ENCODE measurements around the gene HMCN2. TPM values are rescaled to one million over a fixed set of nuclear protein-coding genes. Genes with fewer than 3 reads are reported as not detected.

Gene HMCN2
- total RNA-seq, 1 experiment from 2014 or later = 8.6 TPM

- no CpG with 5 or more reads among the region's 7 CpGs for WGBS (ENCODE audit: extremely low coverage, insufficient read length, low lambda C conversion rate)
- no peak for TF ChIP-seq CTCF (conservative IDR thresholded peaks at IDR 0.05)
- no peak overlapping the region for H3T11ph ChIP-seq (ENCODE audit: low read length)
Observed at GRCh38 chr9:130284690-130285089, 19.1 kb downstream of the HMCN2 start.

More at GRCh38 chr9:130284690-130285089, 19.1 kb downstream of the HMCN2 start:
- no peak for DNase-seq
- Mint-ChIP-seq H3K4me1 (peaks cover 19 to 34% of the 10 kb centered on the region in 2 experiments), H3K27ac (peak overlapping the region in 2 of 3 experiments; percentile 65 to 84; a peak in 2 of 7 replicates), H3K27me3 (ENCODE audit: low read depth) (no peaks in the 10 kb centered on the region; the same call in 1 of the 2 replicates), H3K36me3 (ENCODE audit: insufficient read depth in 1 of 3, low read depth in 3 of 3) (peaks cover 0 to 29% (median 6%) of the 10 kb centered on the region in 3 experiments; a peak in 5 of 7 replicates), H3K4me3 (no peak overlapping the region), H3K9me3 (no peaks in the 10 kb centered on the region)
- Histone ChIP-seq H3K9me3 (ENCODE audit: control insufficient read depth, low read depth, low read length) (no peaks in the 10 kb centered on the region), H3K9ac (ENCODE audit: extremely low read depth, insufficient read length, low read length) (no peak overlapping the region), H3K23me2 (ENCODE audit: insufficient read length, low read depth, low read length, poor library complexity, severe bottlenecking) (no peaks in the 10 kb centered on the region), H2BK120ac (ENCODE audit: low read depth, low read length, poor library complexity, severe bottlenecking) (no peak overlapping the region), H2BK5ac (ENCODE audit: insufficient read length, low read length) (no peak overlapping the region), H3K4me2 (ENCODE audit: insufficient read depth, insufficient read length, low read length) (no peak overlapping the region), H4K20me1 (ENCODE audit: control insufficient read depth, insufficient read depth, insufficient read length) (no peaks in the 10 kb centered on the region), H3K79me1 (ENCODE audit: insufficient read depth, low read depth, low read length, poor library complexity, severe bottlenecking) (no peaks in the 10 kb centered on the region), H3K14ac (ENCODE audit: insufficient read depth, low read length) (no peak overlapping the region; the same call in 1 of the 2 replicates), H3K27me3 (ENCODE audit: insufficient read depth, low read length) (no peaks in the 10 kb centered on the region), H3K4ac (ENCODE audit: low read depth, low read length) (no peak overlapping the region), H3K27ac (ENCODE audit: insufficient read length, low read depth, low read length) (no peak overlapping the region), H2AK5ac (ENCODE audit: insufficient read length, low read length) (no peak overlapping the region), H4K91ac (ENCODE audit: insufficient read length, low read depth, low read length) (no peak overlapping the region), H4K8ac (replicated peaks; ENCODE audit: insufficient read length, low read depth, low read length) (no peak overlapping the region), H3K18ac (ENCODE audit: insufficient read length, low read depth, low read length) (no peak overlapping the region), H4K5ac (ENCODE audit: insufficient read length, low read depth, low read length) (no peak overlapping the region), H3K79me2 (ENCODE audit: insufficient read depth, low read length) (no peaks in the 10 kb centered on the region), H2AFZ (ENCODE audit: low read length) (no peak overlapping the region), H2BK15ac (ENCODE audit: low read depth, low read length) (no peak overlapping the region), H2BK20ac (ENCODE audit: low read depth, low read length, poor library complexity, severe bottlenecking) (no peak overlapping the region), H2BK12ac (ENCODE audit: insufficient read length, low read depth, low read length) (no peak overlapping the region), H3K23ac (ENCODE audit: insufficient read length, low read depth, low read length) (no peak overlapping the region), H3K4me1 (ENCODE audit: insufficient read depth, low read length) (peaks cover 2% of the 10 kb centered on the region; the same call in 1 of the 2 replicates), H3K56ac (ENCODE audit: insufficient read length, low read depth, low read length) (no peak overlapping the region)

All from H9 (cell line).